AG04449 (cell line): ENCODE results near the gene CEP295NL.
A peak's percentile ranks its signal among the peaks of the same experiment; 100 is the strongest.

Experiments used
- CTCF ChIA-PET: fragments of 350-600 bp; formaldehyde crosslinking; extraction: SDS; loops from one replicate; lab custom pipeline; 2021; ENCODE audit warnings: antibody characterized with exemption; lab: Yijun Ruan, JAX
- POLR2A ChIA-PET: fragments of 400-600, 350-600 bp; formaldehyde crosslinking; extraction: SDS; loops from one replicate; lab custom pipeline; 2020; ENCODE audit warnings: antibody characterized with exemption, inconsistent platforms; lab: Yijun Ruan, JAX
- DNase-seq: peaks from one replicate; pipeline ENCODE4 v3.0.0-alpha.2; 2010; ENCODE audit warnings: low read depth, low spot score
- H3K4me3 ChIP-seq: 2 replicates; pipeline ENCODE4 v1.5.1; 2011; ENCODE audit warnings: low read depth, mild to moderate bottlenecking, control low read depth, low read length
- CTCF ChIP-seq: IDR thresholded peaks from one replicate; pipeline ENCODE4 v1.5.1; 2011; ENCODE audit warnings: mild to moderate bottlenecking, moderate library complexity, low read length, control low read depth, inconsistent platforms; ENCODE audit not compliant: insufficient read depth; ENCODE audit errors: missing control alignments

CEP295NL gene

GRCh38 chr17:78852709-78853121 lies 50.3 kb downstream of the CEP295NL start:
- ChIA-PET CTCF (interaction anchor here (1.0 to 3.1 kb wide), 5 partner anchors 9 to 119 kb away, joined by 3 to 16 read pairs (median 5); no protein-coding TSS in a partner anchor), POLR2A (interaction anchor here (1.0 to 1.7 kb wide), 2 partner anchors 10 to 15 kb away, joined by 3 read pairs; no protein-coding TSS in a partner anchor)
- TF ChIP-seq CTCF, result no peak
- H3K4me3 ChIP-seq, result no peak overlapping the region
- DNase-seq, result no peak

DNA sequence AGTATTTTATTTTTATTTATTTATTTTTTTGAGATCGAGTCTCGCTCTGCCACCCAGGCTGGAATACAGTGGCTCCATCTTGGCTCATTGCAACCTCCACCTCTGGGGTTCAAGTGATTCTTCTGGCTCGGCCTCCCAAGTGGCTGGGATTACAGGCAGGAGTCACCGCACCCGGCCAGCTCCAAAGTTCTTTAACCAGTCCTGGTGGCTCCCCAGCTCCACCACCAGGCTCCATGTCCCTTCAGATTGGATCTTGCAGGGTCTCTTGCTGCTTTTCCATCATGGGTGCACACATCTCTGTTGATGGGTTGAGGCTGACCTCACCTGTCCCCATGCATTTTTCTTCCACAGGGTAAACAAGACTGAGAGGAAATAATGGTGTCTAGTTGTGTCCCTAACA lies 54.0 kb downstream of the CEP295NL start:
- CTCF ChIA-PET, result interaction anchor here (1.5 to 2.1 kb wide), 2 partner anchors 17 to 123 kb away, joined by 4 to 7 read pairs; no protein-coding TSS in a partner anchor
- H3K4me3 ChIP-seq, result no peak overlapping the region
- TF ChIP-seq CTCF, result no peak
- no peak for DNase-seq
- POLR2A ChIA-PET, result no interaction called here

DNA sequence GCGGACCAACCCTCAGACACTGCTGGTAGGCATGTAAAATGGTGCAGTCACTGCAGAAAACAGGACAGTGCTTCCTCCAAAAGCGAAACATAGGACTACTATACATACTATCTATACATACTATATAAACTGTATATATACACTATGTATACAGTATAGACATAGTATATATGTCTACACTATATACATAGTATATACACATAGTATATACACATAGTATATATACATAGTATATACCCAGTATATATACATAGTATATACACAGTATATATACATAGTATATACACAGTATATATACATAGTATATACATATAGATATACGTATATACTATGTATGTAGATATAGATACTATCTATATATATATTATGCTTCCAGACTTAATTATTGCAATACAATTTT lies 55.9 kb downstream of the CEP295NL start:
- no peak for DNase-seq
- TF ChIP-seq CTCF, result no peak
- POLR2A ChIA-PET, result no interaction called here
- H3K4me3 ChIP-seq, result no peak overlapping the region
- CTCF ChIA-PET, result interaction anchor here (2.1 kb wide), 1 partner anchor 19 kb away, joined by 7 read pairs; no protein-coding TSS in a partner anchor

DNA sequence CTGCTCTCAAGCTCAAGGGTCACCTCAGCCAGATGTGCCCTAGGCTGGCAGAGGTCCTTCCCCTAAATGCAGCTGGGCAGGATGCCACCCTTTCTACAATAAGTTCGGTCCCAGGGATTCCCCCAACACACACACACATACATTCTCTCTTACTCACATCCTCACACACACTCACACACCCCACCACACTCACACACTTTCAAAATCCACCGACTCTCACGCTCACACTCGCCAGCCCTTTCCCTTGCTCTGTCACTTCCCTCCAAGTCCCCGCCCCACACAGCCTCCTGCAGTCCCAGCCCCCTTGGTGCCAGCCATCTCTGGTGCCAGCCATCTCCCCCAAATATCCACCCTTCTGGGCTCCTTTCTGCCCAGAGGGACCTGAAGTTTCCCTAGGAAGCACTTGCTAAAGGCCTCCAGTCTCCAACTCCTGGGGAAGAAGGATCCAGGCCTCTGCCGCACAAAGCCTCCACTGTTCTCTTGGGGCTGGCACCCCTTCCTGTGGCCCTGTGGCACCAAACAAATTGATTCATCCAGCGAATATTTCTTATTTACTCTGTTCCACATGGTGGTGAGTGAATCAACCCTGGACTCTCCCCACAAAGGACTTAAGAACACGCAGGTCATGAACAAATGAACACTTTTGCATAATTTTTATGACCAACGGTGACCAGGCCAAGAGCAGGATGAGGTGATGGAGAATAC lies 58.5 kb downstream of the CEP295NL start:
- POLR2A ChIA-PET, result no interaction called here
- no peak for TF ChIP-seq CTCF
- DNase-seq, result no peak
- no peak overlapping the region for H3K4me3 ChIP-seq
- CTCF ChIA-PET, result interaction anchor here (0.9 to 2.4 kb wide), 2 partner anchors 11 to 127 kb away, joined by 3 to 6 read pairs; no protein-coding TSS in a partner anchor

DNA sequence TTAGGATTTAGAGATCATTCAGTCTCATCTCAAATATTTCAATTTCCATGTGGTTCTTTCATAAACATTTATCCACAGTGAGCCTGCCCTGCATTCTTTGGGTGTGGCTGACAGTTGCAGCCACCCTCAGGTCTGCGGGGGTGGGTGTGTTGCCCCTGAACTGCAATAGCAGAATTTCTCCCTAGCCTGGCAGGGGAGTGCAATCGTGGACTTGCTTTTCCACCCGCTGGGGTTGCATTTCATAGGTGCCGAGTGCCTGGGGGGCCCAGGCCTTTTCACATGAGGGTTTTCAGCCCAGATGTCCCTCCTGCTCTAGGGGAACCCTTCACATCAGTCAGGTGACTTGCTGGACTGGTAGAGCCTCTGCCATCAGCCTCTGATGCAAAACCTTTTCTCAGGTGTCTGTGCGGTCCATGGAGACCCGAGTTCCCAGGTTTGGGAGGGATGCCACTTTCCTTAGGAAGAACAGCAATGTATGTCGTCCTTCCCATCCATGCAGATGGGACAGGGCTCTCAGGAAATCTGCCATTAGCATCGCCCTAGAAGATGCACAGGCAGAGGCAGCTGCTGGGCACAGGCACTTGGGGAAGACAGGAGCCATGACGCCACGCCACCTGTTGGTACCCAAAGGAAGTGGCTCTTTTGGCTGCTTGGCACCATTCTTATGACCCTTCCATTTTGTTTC lies 60.0 kb downstream of the CEP295NL start:
- POLR2A ChIA-PET, result no interaction called here
- no peak for DNase-seq
- peak; percentile 57 for TF ChIP-seq CTCF
- CTCF ChIA-PET, result interaction anchor here (0.9 to 2.4 kb wide), 6 partner anchors 9 to 346 kb away, joined by 3 to 6 read pairs (median 4); no protein-coding TSS in a partner anchor
- no peak overlapping the region for H3K4me3 ChIP-seq
